Neuronal stem cell (in vitro differentiated cells): ENCODE results near the gene PNMA1.

Source experiments
- DNase-seq: peaks from one replicate; pipeline ENCODE4 v3.0.0-alpha.2; 2013; ENCODE audit warnings: low spot score
- H2AFZ ChIP-seq: one replicate; pipeline ENCODE4 v1.6.1; 2013; ENCODE audit warnings: mild to moderate bottlenecking, low read length, inconsistent platforms
- H2AK5ac ChIP-seq: 2 replicates; pipeline ENCODE4 v1.6.1; 2013; ENCODE audit warnings: low read depth, mild to moderate bottlenecking, inconsistent platforms, low read length, moderate library complexity, mixed read lengths
- H2BK120ac ChIP-seq: 2 replicates; pipeline ENCODE4 v1.6.1; 2013; ENCODE audit warnings: low read depth, mild to moderate bottlenecking, inconsistent platforms, low read length, moderate library complexity, mixed read lengths
- H2BK12ac ChIP-seq: one replicate; pipeline ENCODE4 v1.6.1; 2013; ENCODE audit warnings: low read length, inconsistent platforms
- H2BK15ac ChIP-seq: 2 replicates; pipeline ENCODE4 v1.6.1; 2013; ENCODE audit warnings: mild to moderate bottlenecking, low read length, inconsistent platforms, mixed read lengths
- H2BK5ac ChIP-seq: one replicate; pipeline ENCODE4 v1.6.1; 2013; ENCODE audit warnings: inconsistent platforms, mild to moderate bottlenecking, low read length, moderate library complexity
- H3K14ac ChIP-seq: one replicate; pipeline ENCODE4 v1.6.1; 2013; ENCODE audit warnings: low read length, inconsistent platforms
- H3K18ac ChIP-seq: 2 replicates; pipeline ENCODE4 v1.6.1; 2013; ENCODE audit warnings: low read length, inconsistent platforms
- H3K23ac ChIP-seq: 2 replicates; pipeline ENCODE4 v1.6.1; 2013; ENCODE audit warnings: low read depth, mild to moderate bottlenecking, mixed read lengths, low read length, inconsistent platforms; ENCODE audit not compliant: poor library complexity
- H3K27ac ChIP-seq: replicated peaks from 3 replicates; pipeline ENCODE4 v1.5.1; 2013; ENCODE audit warnings: low read length, inconsistent platforms
- H3K27me3 ChIP-seq, 3 experiments: 2 replicates each; pipeline ENCODE4 v1.6.1; 2013; ENCODE audit warnings: low read length in 3 of 3, mild to moderate bottlenecking in 2 of 3, inconsistent platforms in 1 of 3, low read depth in 1 of 3, mixed read lengths in 1 of 3, moderate library complexity in 1 of 3; ENCODE audit not compliant: control insufficient read depth in 3 of 3, insufficient read depth in 3 of 3
- H3K36me3 ChIP-seq, 2 donors: replicated peaks in 1 of 2; 2 replicates each; pipeline ENCODE4 v1.6.1; 2013; ENCODE audit warnings: low read length in 2 of 2; ENCODE audit not compliant: control insufficient read depth in 2 of 2, insufficient read depth in 2 of 2
- H3K4ac ChIP-seq: 2 replicates; pipeline ENCODE4 v1.6.1; 2013; ENCODE audit warnings: inconsistent platforms, mild to moderate bottlenecking, low read length, moderate library complexity
- H3K4me1 ChIP-seq, 2 donors: 1 replicate in 1 of 2; 2 replicates in 1 of 2; pipeline ENCODE4 v1.6.1; 2013; ENCODE audit warnings: low read length in 2 of 2, low read depth in 1 of 2; ENCODE audit not compliant: control insufficient read depth in 2 of 2, insufficient read depth in 1 of 2
- H3K4me2 ChIP-seq: one replicate; pipeline ENCODE4 v1.6.1; 2013; ENCODE audit warnings: mild to moderate bottlenecking, low read length, inconsistent platforms; ENCODE audit not compliant: insufficient read depth, poor library complexity, severe bottlenecking
- H3K4me3 ChIP-seq, 2 donors: 2 replicates each; pipeline ENCODE4 v1.5.1; 2013; ENCODE audit warnings: low read length in 2 of 2, mild to moderate bottlenecking in 2 of 2, inconsistent platforms in 1 of 2, moderate library complexity in 1 of 2
- H3K79me1 ChIP-seq: one replicate; pipeline ENCODE4 v1.6.1; 2013; ENCODE audit warnings: low read depth, mild to moderate bottlenecking, inconsistent platforms, low read length, moderate library complexity
- H3K9ac ChIP-seq: one replicate; pipeline ENCODE4 v1.6.1; 2013; ENCODE audit warnings: mild to moderate bottlenecking, low read depth, low read length, inconsistent platforms; ENCODE audit not compliant: poor library complexity
- H3K9me3 ChIP-seq, 2 donors: replicated peaks in 1 of 2; 2 replicates each; pipeline versions ENCODE3 to v1.6.1; 2013; ENCODE audit warnings: low read length in 2 of 2, mild to moderate bottlenecking in 2 of 2, inconsistent platforms in 1 of 2, low read depth in 1 of 2, mixed read lengths in 1 of 2, moderate library complexity in 1 of 2; ENCODE audit not compliant: control insufficient read depth in 2 of 2, insufficient read depth in 1 of 2
- H4K8ac ChIP-seq: one replicate; pipeline ENCODE4 v1.6.1; 2013; ENCODE audit warnings: low read depth, mild to moderate bottlenecking, inconsistent platforms, low read length, moderate library complexity
- H4K91ac ChIP-seq: one replicate; pipeline ENCODE4 v1.6.1; 2013; ENCODE audit warnings: low read length, low read depth, mild to moderate bottlenecking, inconsistent platforms; ENCODE audit not compliant: poor library complexity
- WGBS, 2 donors: extraction: QIAGEN DNeasy Blood & Tissue Kit; methylation state at CpG; one replicate each; pipeline ENCODE4 v1.1.7; 2013; ENCODE audit warnings: missing lambda C conversion rate in 2 of 2, mixed read lengths in 1 of 2; ENCODE audit not compliant: insufficient read length in 2 of 2, insufficient replicate concordance in 1 of 2; ENCODE audit errors: extremely low coverage in 2 of 2; 5-methylcytosine and 5-hydroxymethylcytosine counted together

The PNMA1 gene

DNA sequence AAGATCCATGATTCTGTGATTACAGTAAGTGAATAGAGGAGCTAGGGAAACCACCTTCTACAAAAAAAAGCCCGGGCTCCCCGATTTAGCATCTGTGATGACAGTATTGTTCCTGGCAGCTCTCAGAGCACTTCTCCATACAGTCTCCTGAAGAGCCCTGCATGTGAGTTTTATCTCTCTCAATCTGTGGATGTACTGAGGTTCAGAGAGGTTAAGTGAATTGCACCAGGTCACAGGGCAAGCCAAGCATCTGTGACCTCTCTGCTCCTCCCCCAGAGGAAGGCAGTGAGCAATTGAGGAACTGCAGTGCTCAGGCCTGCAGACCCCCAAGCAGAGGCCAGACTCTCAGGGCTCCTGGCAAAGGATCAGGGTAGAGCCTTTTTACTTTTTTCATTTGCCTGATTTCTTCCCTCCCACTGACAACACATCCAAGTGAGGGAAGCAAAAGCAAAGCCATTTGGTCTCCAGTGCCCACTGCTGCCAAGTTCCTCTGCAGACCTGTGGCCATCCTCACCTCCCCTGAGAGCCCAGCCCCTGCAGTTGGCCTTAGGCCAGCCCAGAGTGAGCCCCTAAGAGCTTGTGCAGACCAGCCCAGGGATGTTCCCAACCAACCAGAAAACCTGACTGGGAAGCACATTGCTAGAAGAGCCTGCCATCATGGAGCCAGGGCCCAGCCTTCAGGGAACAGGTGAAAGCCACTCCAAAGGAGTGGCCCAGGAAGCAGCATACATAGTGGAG lies 47.6 kb upstream of the PNMA1 start:
- H2BK120ac ChIP-seq: no peak overlapping the region
- peak overlapping the region; percentile 66 for H2AK5ac ChIP-seq
- no peaks in the 10 kb centered on the region for H3K36me3 ChIP-seq
- no peak overlapping the region for H3K9ac ChIP-seq
- H2BK5ac ChIP-seq: no peak overlapping the region
- no CpG with 5 or more reads among the region's 2 CpGs for WGBS, 2 donors
- no peak overlapping the region for H3K18ac ChIP-seq
- H3K4ac ChIP-seq: no peak overlapping the region
- no peak for DNase-seq
- H3K4me1 ChIP-seq: peaks cover 21 to 31% of the 10 kb centered on the region in 2 donors
- H3K4me2 ChIP-seq: no peak overlapping the region
- H3K79me1 ChIP-seq: peaks cover 6% of the 10 kb centered on the region
- H3K9me3 ChIP-seq: no peaks in the 10 kb centered on the region
- no peak overlapping the region for H2BK12ac ChIP-seq
- no peak overlapping the region for H3K27ac ChIP-seq
- H4K91ac ChIP-seq: no peak overlapping the region
- no peak overlapping the region for H3K4me3 ChIP-seq
- peak overlapping the region; percentile 88 for H2BK15ac ChIP-seq
- no peak overlapping the region for H3K14ac ChIP-seq
- no peak overlapping the region for H3K23ac ChIP-seq
- H4K8ac ChIP-seq: no peak overlapping the region
- no peak overlapping the region for H2AFZ ChIP-seq
- peaks cover 0 to 12% (median 0%) of the 10 kb centered on the region in 3 experiments for H3K27me3 ChIP-seq

DNA sequence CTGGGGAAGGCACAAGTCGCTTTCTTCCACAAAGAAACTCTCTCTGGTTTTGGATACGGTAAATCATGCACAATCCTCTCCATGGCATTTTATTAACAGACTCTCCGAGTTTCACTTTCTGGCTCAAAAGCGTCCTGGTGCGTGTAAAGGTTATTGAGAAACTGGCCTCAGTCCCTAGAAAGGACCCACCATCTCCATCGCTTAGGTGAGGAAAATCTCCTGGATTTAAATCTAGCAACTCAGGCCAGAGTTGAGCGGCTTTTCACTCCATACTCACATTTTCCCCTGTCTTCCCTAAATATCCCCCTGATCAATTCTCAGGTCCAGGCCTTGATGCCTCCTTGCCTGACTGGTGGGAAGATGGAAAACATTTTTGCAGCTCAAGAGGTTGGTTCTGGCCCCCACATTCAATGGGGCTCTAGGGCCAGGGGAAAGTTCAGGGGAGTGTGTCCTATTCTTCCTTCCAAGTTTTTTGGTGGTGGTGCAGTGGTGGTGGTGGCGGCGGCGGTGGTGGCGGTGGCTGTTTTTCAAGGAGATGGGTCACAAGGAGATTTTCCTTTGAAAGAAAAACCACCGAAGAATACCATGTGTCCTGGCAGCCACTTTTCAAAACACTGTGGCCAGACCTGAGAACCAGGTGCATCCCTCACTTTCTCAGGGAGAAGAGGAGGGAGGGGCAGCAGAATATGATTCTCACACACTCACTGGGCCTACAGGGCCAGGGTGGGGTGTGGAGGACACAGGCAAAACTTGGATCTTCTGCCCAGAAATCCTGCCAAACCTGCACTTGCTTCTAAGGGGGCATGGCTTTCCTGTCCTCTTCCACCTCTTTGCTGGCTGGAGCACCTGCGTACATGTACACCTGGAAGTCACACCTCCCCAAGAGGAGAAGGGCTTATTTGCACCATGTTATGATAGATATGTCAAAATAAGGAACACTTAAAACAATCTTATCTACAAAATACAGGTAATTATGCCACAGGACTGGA lies 46.7 kb upstream of the PNMA1 start:
- Histone ChIP-seq H3K9ac (peak overlapping the region; percentile 50), H4K91ac (no peak overlapping the region), H3K27ac (peak overlapping the region; percentile 52), H3K79me1 (peaks cover 6% of the 10 kb centered on the region), H2AK5ac (peak overlapping the region; percentile 53), H2BK5ac (no peak overlapping the region), H2BK120ac (no peak overlapping the region), H3K18ac (peak overlapping the region; percentile 88), H2BK15ac (no peak overlapping the region), H3K4me1 (peaks cover 22 to 40% of the 10 kb centered on the region in 2 donors), H2AFZ (peak overlapping the region; percentile 90), H3K4ac (no peak overlapping the region), H3K27me3 (peaks cover 0 to 12% (median 0%) of the 10 kb centered on the region in 3 experiments), H3K36me3 (no peaks in the 10 kb centered on the region), H3K14ac (no peak overlapping the region), H3K4me2 (peak overlapping the region; percentile 99), H2BK12ac (no peak overlapping the region), H3K23ac (peak overlapping the region; percentile 74), H3K9me3 (no peaks in the 10 kb centered on the region), H4K8ac (no peak overlapping the region), H3K4me3 (peak overlapping the region; percentile 69 to 76)
- no peak for DNase-seq
- WGBS, 2 donors: no CpG with 5 or more reads among the region's 13 CpGs

DNA sequence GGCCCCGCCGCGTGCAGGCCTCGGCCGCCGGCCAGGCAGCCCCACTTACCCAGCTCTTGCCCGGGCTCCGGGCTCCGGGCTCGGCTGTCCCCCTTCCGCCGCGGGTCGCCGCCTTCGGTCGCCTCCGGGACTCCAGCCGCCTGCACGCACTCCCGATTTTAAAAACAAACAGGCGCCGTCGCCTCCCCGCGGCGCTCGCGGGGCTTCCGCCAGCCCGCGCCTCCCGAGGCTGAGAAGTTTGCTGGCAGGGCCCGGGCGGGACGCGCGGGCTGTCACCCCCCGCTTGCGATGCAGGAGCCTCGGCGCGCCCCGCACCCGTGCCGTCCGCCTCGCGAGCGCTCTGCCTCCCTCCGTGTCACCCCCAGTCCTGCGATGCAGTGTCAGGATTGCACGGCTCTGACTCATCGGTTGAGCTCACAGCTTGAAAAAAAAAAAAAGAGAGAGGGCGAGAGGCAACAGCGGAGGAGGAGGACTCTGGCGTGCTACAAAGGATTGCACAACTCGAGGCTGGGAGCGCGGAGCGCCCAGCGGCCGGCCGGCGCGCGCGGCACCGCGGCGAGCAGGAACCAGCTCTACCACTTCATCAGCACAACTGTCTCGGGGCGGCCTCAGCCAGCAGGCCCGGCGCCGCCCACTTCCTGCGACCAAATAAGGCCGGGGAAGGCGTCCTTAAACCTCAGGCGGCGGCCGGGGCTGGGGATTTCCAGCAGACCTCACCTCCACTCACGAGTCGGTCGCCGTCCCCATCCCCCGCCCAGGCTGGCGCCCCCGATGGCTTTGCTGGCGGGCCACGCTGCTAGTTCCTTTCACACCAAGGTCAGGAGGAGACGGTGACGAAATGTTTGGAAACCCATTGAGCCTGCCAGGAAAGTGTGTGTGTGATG lies 45.8 kb upstream of the PNMA1 start:
- Histone ChIP-seq H2BK15ac (no peak overlapping the region), H4K91ac (no peak overlapping the region), H3K9ac (peak overlapping the region; percentile 94), H3K27me3 (peaks cover 0 to 12% (median 0%) of the 10 kb centered on the region in 3 experiments), H2BK120ac (peak overlapping the region; percentile 69), H3K4ac (no peak overlapping the region), H3K14ac (peak overlapping the region; percentile 76), H3K9me3 (no peaks in the 10 kb centered on the region), H3K4me2 (peak overlapping the region; percentile 99), H4K8ac (no peak overlapping the region), H3K4me3 (peak overlapping the region; percentile 76 to 87), H2AK5ac (no peak overlapping the region), H2BK5ac (no peak overlapping the region), H3K23ac (peak overlapping the region; percentile 74), H3K18ac (peak overlapping the region; percentile 96), H3K36me3 (no peaks in the 10 kb centered on the region), H3K27ac (peak overlapping the region; percentile 78), H3K79me1 (peaks cover 6% of the 10 kb centered on the region), H3K4me1 (peaks cover 23 to 45% of the 10 kb centered on the region in 2 donors), H2AFZ (peak overlapping the region; percentile 90), H2BK12ac (peak overlapping the region; percentile 4)
- no CpG with 5 or more reads among the region's 93 CpGs for WGBS, 2 donors
- DNase-seq: peak; percentile 88
